Dedifferentiated amniotic fluid mesenchymal stem cell (primary cell): Measurements from ENCODE around the gene NRIP2.

Source experiments
- DNase-seq: peaks from one replicate; pipeline ENCODE4 v3.0.0-alpha.2; 2016; ENCODE audit errors: extremely low spot score

The NRIP2 gene

DNA sequence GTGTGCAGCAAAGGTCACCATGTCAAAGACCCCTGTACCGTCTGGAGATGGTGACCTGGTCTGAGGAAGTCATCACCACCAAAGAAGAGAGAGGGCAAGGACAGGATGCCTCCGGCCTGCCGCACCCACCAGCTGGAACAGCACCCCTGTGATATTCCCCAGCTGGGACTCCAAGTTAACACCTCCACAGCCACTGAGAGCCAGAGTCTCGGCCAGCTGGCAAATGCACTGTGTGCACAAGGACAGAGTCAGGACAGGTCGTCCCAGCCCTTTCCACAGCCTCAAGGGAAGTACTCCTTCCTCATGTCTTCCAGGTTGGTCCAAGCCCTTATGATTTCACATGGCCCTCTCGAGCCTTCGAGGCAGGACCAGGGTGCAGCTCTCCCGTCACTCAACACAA lies 59.4 kb downstream of the NRIP2 start:
- no peak for DNase-seq
